ENCODE results near the gene ZNF605.

ZNF605 gene

DNA sequence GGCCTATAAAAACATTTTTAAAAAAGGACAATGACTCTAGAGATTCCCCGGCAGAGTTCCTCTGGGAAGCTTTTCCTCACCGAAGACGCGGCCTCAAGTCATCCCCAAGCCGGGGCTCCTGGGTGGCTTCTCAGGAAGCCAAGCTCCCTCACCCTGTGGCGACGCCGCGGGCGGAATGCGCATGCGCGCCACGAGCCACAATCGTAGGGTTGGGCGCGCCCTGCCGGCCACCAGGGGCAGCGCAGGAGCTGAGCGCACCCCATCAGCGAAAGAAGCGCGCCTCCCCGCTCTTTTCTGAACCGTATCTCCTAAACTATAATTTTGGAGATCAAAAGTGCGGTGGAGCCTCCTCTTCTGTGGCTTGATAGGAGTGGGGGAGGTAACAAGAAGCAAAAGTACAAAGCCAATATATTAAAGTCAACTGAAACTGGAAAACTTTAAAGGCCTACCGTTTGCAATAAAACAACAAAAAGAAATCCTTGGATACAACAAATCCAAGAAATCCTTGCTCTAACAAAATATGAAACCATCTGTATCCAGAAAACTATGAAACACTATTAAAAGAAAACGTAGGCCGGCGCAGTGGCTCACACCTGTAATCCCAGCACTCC, 51.3 kb downstream of the ZNF605 start:
- no peak for DNase-seq (ENCODE audit: low read depth in 1 of 2, low spot score in 1 of 2)
- TF ChIP-seq, protein P1, sequence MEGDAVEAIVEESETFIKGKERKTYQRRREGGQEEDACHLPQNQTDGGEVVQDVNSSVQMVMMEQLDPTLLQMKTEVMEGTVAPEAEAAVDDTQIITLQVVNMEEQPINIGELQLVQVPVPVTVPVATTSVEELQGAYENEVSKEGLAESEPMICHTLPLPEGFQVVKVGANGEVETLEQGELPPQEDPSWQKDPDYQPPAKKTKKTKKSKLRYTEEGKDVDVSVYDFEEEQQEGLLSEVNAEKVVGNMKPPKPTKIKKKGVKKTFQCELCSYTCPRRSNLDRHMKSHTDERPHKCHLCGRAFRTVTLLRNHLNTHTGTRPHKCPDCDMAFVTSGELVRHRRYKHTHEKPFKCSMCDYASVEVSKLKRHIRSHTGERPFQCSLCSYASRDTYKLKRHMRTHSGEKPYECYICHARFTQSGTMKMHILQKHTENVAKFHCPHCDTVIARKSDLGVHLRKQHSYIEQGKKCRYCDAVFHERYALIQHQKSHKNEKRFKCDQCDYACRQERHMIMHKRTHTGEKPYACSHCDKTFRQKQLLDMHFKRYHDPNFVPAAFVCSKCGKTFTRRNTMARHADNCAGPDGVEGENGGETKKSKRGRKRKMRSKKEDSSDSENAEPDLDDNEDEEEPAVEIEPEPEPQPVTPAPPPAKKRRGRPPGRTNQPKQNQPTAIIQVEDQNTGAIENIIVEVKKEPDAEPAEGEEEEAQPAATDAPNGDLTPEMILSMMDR (IDR thresholded peaks at IDR 0.05; ENCODE audit: insufficient read depth, low read length) = no peak
- H3K27me3 ChIP-seq (ENCODE audit: insufficient read depth, poor library complexity, severe bottlenecking) = peaks cover 5% of the 10 kb centered on the region
- H3K4me3 ChIP-seq (replicated peaks; ENCODE audit: insufficient read depth, low read length) = no peak overlapping the region
- no peak overlapping the region for H3K27ac ChIP-seq (replicated peaks)

GRCh38 chr12:132899033-132899432, 57.1 kb downstream of the ZNF605 start:
- DNase-seq (ENCODE audit: low read depth in 1 of 2, low spot score in 1 of 2) = no peak
- Histone ChIP-seq H3K27me3 (ENCODE audit: insufficient read depth, poor library complexity, severe bottlenecking) (no peaks in the 10 kb centered on the region), H3K27ac (replicated peaks) (no peak overlapping the region), H3K4me3 (replicated peaks; ENCODE audit: insufficient read depth, low read length) (no peak overlapping the region)
- TF ChIP-seq POLR2AphosphoS5 (IDR thresholded peaks at IDR 0.05; ENCODE audit: low read depth) = no peak
- TF ChIP-seq, protein P1 (IDR thresholded peaks at IDR 0.05; ENCODE audit: insufficient read depth, low read length) = no peak
- no peak for TF ChIP-seq SPI1 (IDR thresholded peaks at IDR 0.05; ENCODE audit: borderline replicate concordance, low read depth)

DNA sequence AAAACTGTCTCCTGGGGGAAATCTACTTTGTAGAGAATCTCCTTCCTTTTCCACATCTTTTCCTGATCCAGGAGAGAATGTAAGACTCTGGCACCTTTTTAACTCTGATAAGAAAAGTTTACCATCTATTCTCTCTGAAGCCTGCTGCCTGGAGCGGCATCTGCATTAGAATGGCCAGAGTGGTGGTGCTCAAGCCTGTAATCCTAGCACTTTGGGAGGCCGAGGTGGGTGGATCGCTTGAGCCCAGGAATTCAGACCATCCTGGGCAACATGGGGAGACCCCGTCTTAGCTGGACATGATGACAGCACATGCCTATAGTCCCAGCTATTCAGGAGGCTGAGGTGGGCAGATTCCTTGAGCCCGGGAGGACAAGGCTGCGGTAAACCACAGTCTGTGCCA, 67.3 kb downstream of the ZNF605 start:
- H3K27me3 ChIP-seq (ENCODE audit: insufficient read depth, poor library complexity, severe bottlenecking) = no peaks in the 10 kb centered on the region
- H3K4me3 ChIP-seq (replicated peaks; ENCODE audit: insufficient read depth, low read length) = no peak overlapping the region
- no peak overlapping the region for H3K27ac ChIP-seq (replicated peaks)
- TF ChIP-seq, protein P2, sequence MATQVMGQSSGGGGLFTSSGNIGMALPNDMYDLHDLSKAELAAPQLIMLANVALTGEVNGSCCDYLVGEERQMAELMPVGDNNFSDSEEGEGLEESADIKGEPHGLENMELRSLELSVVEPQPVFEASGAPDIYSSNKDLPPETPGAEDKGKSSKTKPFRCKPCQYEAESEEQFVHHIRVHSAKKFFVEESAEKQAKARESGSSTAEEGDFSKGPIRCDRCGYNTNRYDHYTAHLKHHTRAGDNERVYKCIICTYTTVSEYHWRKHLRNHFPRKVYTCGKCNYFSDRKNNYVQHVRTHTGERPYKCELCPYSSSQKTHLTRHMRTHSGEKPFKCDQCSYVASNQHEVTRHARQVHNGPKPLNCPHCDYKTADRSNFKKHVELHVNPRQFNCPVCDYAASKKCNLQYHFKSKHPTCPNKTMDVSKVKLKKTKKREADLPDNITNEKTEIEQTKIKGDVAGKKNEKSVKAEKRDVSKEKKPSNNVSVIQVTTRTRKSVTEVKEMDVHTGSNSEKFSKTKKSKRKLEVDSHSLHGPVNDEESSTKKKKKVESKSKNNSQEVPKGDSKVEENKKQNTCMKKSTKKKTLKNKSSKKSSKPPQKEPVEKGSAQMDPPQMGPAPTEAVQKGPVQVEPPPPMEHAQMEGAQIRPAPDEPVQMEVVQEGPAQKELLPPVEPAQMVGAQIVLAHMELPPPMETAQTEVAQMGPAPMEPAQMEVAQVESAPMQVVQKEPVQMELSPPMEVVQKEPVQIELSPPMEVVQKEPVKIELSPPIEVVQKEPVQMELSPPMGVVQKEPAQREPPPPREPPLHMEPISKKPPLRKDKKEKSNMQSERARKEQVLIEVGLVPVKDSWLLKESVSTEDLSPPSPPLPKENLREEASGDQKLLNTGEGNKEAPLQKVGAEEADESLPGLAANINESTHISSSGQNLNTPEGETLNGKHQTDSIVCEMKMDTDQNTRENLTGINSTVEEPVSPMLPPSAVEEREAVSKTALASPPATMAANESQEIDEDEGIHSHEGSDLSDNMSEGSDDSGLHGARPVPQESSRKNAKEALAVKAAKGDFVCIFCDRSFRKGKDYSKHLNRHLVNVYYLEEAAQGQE (IDR thresholded peaks at IDR 0.05; ENCODE audit: insufficient replicate concordance, low read depth) = no peak
- TF ChIP-seq POLR2AphosphoS5 (IDR thresholded peaks at IDR 0.05; ENCODE audit: low read depth) (no peak), GABPA (IDR thresholded peaks at IDR 0.05; ENCODE audit: low read depth) (no peak), SPI1 (IDR thresholded peaks at IDR 0.05; ENCODE audit: borderline replicate concordance, low read depth) (no peak)
- TF ChIP-seq, protein P1 (IDR thresholded peaks at IDR 0.05; ENCODE audit: insufficient read depth, low read length) = no peak
- no peak for DNase-seq (ENCODE audit: low read depth in 1 of 2, low spot score in 1 of 2)

DNA sequence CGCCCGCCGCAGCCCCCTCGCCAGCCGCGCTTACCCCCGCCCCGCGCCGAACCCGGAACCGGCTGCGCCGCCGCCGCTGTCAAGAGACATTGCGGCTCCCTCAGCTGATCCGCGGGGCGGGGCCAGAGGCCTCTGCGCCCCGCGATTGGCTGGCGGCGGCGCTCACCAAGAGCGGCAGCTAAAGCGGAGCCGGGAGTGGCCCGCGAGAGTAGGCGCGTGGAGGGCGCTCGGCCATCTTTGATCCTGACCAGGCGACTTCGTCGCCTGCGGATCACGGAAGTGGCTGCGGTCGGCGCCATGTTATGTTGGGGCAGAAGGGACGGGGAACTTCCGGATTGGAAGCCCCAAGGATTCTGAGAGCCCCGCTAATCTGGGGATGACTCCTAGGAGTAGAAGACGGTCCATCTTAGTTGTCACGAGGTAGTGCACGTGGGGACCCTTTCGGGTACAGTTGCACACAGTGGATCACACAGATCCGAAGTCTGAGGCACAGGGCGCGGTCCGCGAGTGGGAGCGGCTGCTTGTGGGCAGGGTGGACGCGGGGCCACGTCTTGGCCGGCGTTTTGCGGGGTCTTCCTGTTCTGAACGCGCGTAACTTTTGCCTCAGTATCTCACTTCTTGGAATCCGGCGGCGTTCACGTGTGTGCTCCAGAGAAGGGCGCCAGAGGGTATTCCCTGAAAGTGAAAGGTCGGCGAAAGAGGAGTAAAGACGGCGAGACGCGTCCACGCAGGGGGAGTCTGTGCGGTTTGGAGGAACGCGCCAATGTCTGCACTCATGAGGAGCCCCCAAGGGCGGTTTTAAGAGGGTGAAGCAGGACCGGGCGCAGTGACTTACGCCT, 68.4 kb downstream of the ZNF605 start, which contains the start of gene CHFR:
Gene CHFR (minus strand): TSS at position 93 of the 839 bp plus-strand sequence. CDS start 277 bp downstream, outside the sequence.
- Histone ChIP-seq H3K27me3 (ENCODE audit: insufficient read depth, poor library complexity, severe bottlenecking) (no peaks in the 10 kb centered on the region), H3K4me3 (replicated peaks; ENCODE audit: insufficient read depth, low read length) (peak within 1 kb of the TSS; percentile 79), H3K27ac (replicated peaks) (peak within 1 kb of the TSS; percentile 90)
- TF ChIP-seq, protein P1 (IDR thresholded peaks at IDR 0.05; ENCODE audit: insufficient read depth, low read length) = no peak
- TF ChIP-seq, protein P2 (IDR thresholded peaks at IDR 0.05; ENCODE audit: insufficient replicate concordance, low read depth) = no peak
- TF ChIP-seq POLR2AphosphoS5 (IDR thresholded peaks at IDR 0.05; ENCODE audit: low read depth) = peak; percentile 74
- TF ChIP-seq GABPA (IDR thresholded peaks at IDR 0.05; ENCODE audit: low read depth) = peak; percentile 71
- TF ChIP-seq SPI1 (IDR thresholded peaks at IDR 0.05; ENCODE audit: borderline replicate concordance, low read depth) = peak; percentile 29; the same call in 1 of the 2 replicates
- DNase-seq (ENCODE audit: low read depth in 1 of 2, low spot score in 1 of 2) = peak; percentile 93 to 97

Measured in HL-60 (cell line).